Endodermal cell (in vitro differentiated cells): Measurements from ENCODE around the gene MICAL3. TPM values are rescaled to one million over a fixed set of nuclear protein-coding genes. Genes with fewer than 3 reads are reported as not detected.

Experiments
- DNase-seq: peaks from one replicate; pipeline ENCODE4 v3.0.0-alpha.2; 2017
- H3K27ac ChIP-seq: 2 replicates; pipeline ENCODE4 v1.5.1; 2013; ENCODE audit warnings: mild to moderate bottlenecking, low read depth, low read length, moderate library complexity
- H3K27me3 ChIP-seq: 2 replicates; pipeline ENCODE4 v1.6.1; 2013; ENCODE audit warnings: mild to moderate bottlenecking, low read length, moderate library complexity; ENCODE audit not compliant: insufficient read depth, control insufficient read depth, poor library complexity, severe bottlenecking
- H3K36me3 ChIP-seq: 2 replicates; pipeline ENCODE4 v1.7.0; 2013; ENCODE audit warnings: mild to moderate bottlenecking, low read length, moderate library complexity; ENCODE audit not compliant: control insufficient read depth, insufficient read depth
- H3K4me1 ChIP-seq: one replicate; pipeline ENCODE4 v1.7.0; 2013; ENCODE audit warnings: low read length; ENCODE audit not compliant: control insufficient read depth, insufficient read depth
- H3K4me3 ChIP-seq: 2 replicates; pipeline ENCODE4 v1.5.1; 2013; ENCODE audit warnings: mild to moderate bottlenecking, low read length, moderate library complexity
- H3K9ac ChIP-seq: 2 replicates; pipeline ENCODE4 v1.6.1; 2013; ENCODE audit warnings: mild to moderate bottlenecking, low read length, moderate library complexity; ENCODE audit not compliant: poor library complexity, severe bottlenecking; ENCODE audit errors: extremely low read depth
- H3K9me3 ChIP-seq: 2 replicates; pipeline ENCODE4 v1.6.1; 2013; ENCODE audit warnings: mild to moderate bottlenecking, low read length, moderate library complexity; ENCODE audit not compliant: control insufficient read depth
- H3K27ac Mint-ChIP-seq: 2 replicates; pipeline ENCODE4 v1.8.0; 2020; ENCODE audit warnings: mixed read lengths
- H3K27me3 Mint-ChIP-seq: 2 replicates; pipeline ENCODE4 v1.8.0; 2021; ENCODE audit warnings: mild to moderate bottlenecking, mixed read lengths; ENCODE audit not compliant: insufficient read depth
- H3K36me3 Mint-ChIP-seq: 2 replicates; pipeline ENCODE4 v1.8.0; 2020; ENCODE audit warnings: low read depth, mixed read lengths
- H3K4me1 Mint-ChIP-seq: 2 replicates; pipeline ENCODE4 v1.8.0; 2020; ENCODE audit warnings: mixed read lengths
- H3K4me3 Mint-ChIP-seq: 2 replicates; pipeline ENCODE4 v1.8.0; 2020; ENCODE audit warnings: mild to moderate bottlenecking, moderate library complexity, mixed read lengths
- H3K9me3 Mint-ChIP-seq: 2 replicates; pipeline ENCODE4 v1.8.0; 2020; ENCODE audit warnings: mild to moderate bottlenecking, mixed read lengths
- CTCF ChIP-seq: fragments of 200-600 bp; sonication (generic); conservative IDR thresholded peaks from 2 replicates; pipeline ENCODE4 v1.5.0; 2021; ENCODE audit warnings: antibody characterized with exemption, mild to moderate bottlenecking
- WGBS, 2 experiments: methylation state at CpG; one replicate each; pipeline versions ENCODE4 v1.1.5 to v1.1.7; 2013; ENCODE audit warnings: missing lambda C conversion rate in 2 of 2, mixed read lengths in 1 of 2; ENCODE audit not compliant: insufficient coverage in 1 of 2, insufficient read length in 1 of 2; 5-methylcytosine and 5-hydroxymethylcytosine counted together
- total RNA-seq, 2 donors: library from RNA; stranded (reverse); fragmentation: NEBNext Ultra II Directional in 1 of 2; extraction: Animal tissue kit (Norgen Biotek cat#: 25700) in 1 of 2; gene quantifications; 2 replicates in 1 of 2; 3 replicates in 1 of 2; pipeline ENCODE4 v1.2.1, GENCODE V29; 2021

Gene MICAL3
- total RNA-seq, 2 donors from 2014 or later: 42.8 to 48.1 TPM

GRCh38 chr22:17820879-17821439 lies 203.4 kb downstream of the MICAL3 start:
- H3K9me3 Mint-ChIP-seq: no peaks in the 10 kb centered on the region
- H3K27me3 ChIP-seq: no peaks in the 10 kb centered on the region
- no peak overlapping the region for H3K4me3 Mint-ChIP-seq
- no peaks in the 10 kb centered on the region for H3K27me3 Mint-ChIP-seq
- H3K27ac ChIP-seq: no peak overlapping the region
- no peak overlapping the region for H3K9ac ChIP-seq
- no peaks in the 10 kb centered on the region for H3K9me3 ChIP-seq
- no peaks in the 10 kb centered on the region for H3K4me1 Mint-ChIP-seq
- 85 to 96% methylated on average over 3 of the region's 3 CpGs for WGBS, 2 experiments
- no peaks in the 10 kb centered on the region for H3K4me1 ChIP-seq
- H3K4me3 ChIP-seq: no peak overlapping the region
- H3K27ac Mint-ChIP-seq: no peak overlapping the region
- H3K36me3 Mint-ChIP-seq: peaks cover 21% of the 10 kb centered on the region
- TF ChIP-seq CTCF: no peak
- DNase-seq: no peak
- peaks cover 3% of the 10 kb centered on the region for H3K36me3 ChIP-seq

GRCh38 chr22:17818649-17819048 lies 205.7 kb downstream of the MICAL3 start:
- Histone ChIP-seq H3K9ac (no peak overlapping the region), H3K27ac (no peak overlapping the region), H3K4me3 (no peak overlapping the region), H3K9me3 (no peaks in the 10 kb centered on the region), H3K36me3 (peaks cover 3% of the 10 kb centered on the region), H3K27me3 (no peaks in the 10 kb centered on the region), H3K4me1 (no peaks in the 10 kb centered on the region)
- H3K36me3 Mint-ChIP-seq: peaks cover 31% of the 10 kb centered on the region
- H3K9me3 Mint-ChIP-seq: no peaks in the 10 kb centered on the region
- no peak overlapping the region for H3K4me3 Mint-ChIP-seq
- no peak for TF ChIP-seq CTCF
- DNase-seq: no peak
- H3K27me3 Mint-ChIP-seq: no peaks in the 10 kb centered on the region
- 92 to 95% methylated on average over 10 to 14 of the region's 14 CpGs for WGBS, 2 experiments
- no peak overlapping the region for H3K27ac Mint-ChIP-seq
- H3K4me1 Mint-ChIP-seq: no peaks in the 10 kb centered on the region

GRCh38 chr22:17818180-17818579 lies 206.2 kb downstream of the MICAL3 start:
- no peaks in the 10 kb centered on the region for H3K4me1 ChIP-seq
- DNase-seq: no peak
- H3K36me3 Mint-ChIP-seq: peaks cover 31% of the 10 kb centered on the region
- H3K4me1 Mint-ChIP-seq: no peaks in the 10 kb centered on the region
- no peaks in the 10 kb centered on the region for H3K9me3 ChIP-seq
- no peak overlapping the region for H3K4me3 Mint-ChIP-seq
- no peak overlapping the region for H3K9ac ChIP-seq
- no peak for TF ChIP-seq CTCF
- H3K27ac Mint-ChIP-seq: no peak overlapping the region
- H3K27me3 Mint-ChIP-seq: no peaks in the 10 kb centered on the region
- H3K9me3 Mint-ChIP-seq: no peaks in the 10 kb centered on the region
- H3K36me3 ChIP-seq: peaks cover 3% of the 10 kb centered on the region
- 95 to 100% methylated on average over 1 to 25 of the region's 25 CpGs for WGBS, 2 experiments
- no peak overlapping the region for H3K27ac ChIP-seq
- H3K27me3 ChIP-seq: no peaks in the 10 kb centered on the region
- H3K4me3 ChIP-seq: no peak overlapping the region
